A549 (cell line): ENCODE results near the gene MYLK4. TPM values are rescaled to one million over a fixed set of nuclear protein-coding genes. Genes with fewer than 3 reads are reported as not detected.
A peak's percentile ranks its signal among the peaks of the same experiment; 100 is the strongest.

Experiments used
- ATAC-seq, 2 experiments: fragments of 200-7000 bp in 1 of 2; fragments of >200 bp in 1 of 2; cut with Nextera tagmentation in 1 of 2; cut with Tn5 transposase in 1 of 2; 3 replicates each; pipeline versions ENCODE4 v1.8.0 to v1.9.1; 2018 to 2020; ENCODE audit warnings: mild to moderate bottlenecking in 1 of 2, moderate library complexity in 1 of 2
- CTCF ChIA-PET: fragments of 300-600 bp; sonication (Branson Sonifier 250); formaldehyde crosslinking; extraction: SDS; loops from one replicate; lab custom pipeline; 2021; ENCODE audit warnings: antibody characterized with exemption, inconsistent platforms; lab: Yijun Ruan, JAX
- POLR2A ChIA-PET: fragments of 350-600 bp; formaldehyde crosslinking; extraction: SDS; loops from one replicate; lab custom pipeline; 2021; ENCODE audit warnings: antibody characterized with exemption, inconsistent platforms; lab: Yijun Ruan, JAX
- DNase-seq, 2 experiments: peaks; one replicate each; pipeline versions ENCODE4 v3.0.0 to v3.0.0-alpha.2; 2011 to 2016; ENCODE audit warnings: low read depth in 1 of 2, low spot score in 1 of 2
- FAIRE-seq: peaks from 2 replicates; lab custom pipeline; 2011; peaks lifted over from hg19 to GRCh38; lab: Jason Lieb, UNC
- H3K27ac ChIP-seq, 2 experiments: fragments of >200 bp; sonication (Bioruptor Twin); formaldehyde crosslinking; 3 replicates each; pipeline ENCODE4 v1.5.1; 2016 to 2017
- H3K4me1 ChIP-seq: fragments of >200 bp; sonication (Bioruptor Twin); formaldehyde crosslinking; 3 replicates; pipeline ENCODE4 v1.6.1; 2016
- H3K4me2 ChIP-seq: fragments of >200 bp; sonication (Bioruptor Twin); formaldehyde crosslinking; 3 replicates; pipeline ENCODE4 v1.6.1; 2016
- H3K4me3 ChIP-seq: fragments of >200 bp; sonication (Bioruptor Twin); formaldehyde crosslinking; 3 replicates; pipeline ENCODE4 v1.5.1; 2016
- H3K9me3 ChIP-seq: fragments of >200 bp; sonication (Bioruptor Twin); formaldehyde crosslinking; 3 replicates; pipeline ENCODE4 v1.6.1; 2016
- BHLHE40 ChIP-seq: IDR thresholded peaks from 2 replicates; pipeline ENCODE4 v1.6.1; 2012; ENCODE audit warnings: low read depth, low read length, inconsistent platforms
- CBX8 ChIP-seq: fragments of 200-600 bp; sonication (generic); IDR thresholded peaks from 2 replicates; pipeline ENCODE4 v1.6.1; 2016
- CHD2 ChIP-seq: fragments of 150-350 bp; IDR thresholded peaks from 2 replicates; pipeline ENCODE4 v1.6.1; 2014; ENCODE audit warnings: low read length; ENCODE audit not compliant: partially characterized antibody
- CTCF ChIP-seq: fragments of >200 bp; sonication (Bioruptor Twin); formaldehyde crosslinking; IDR thresholded peaks from 3 replicates; pipeline ENCODE4 v1.5.1; 2016
- EHMT2 ChIP-seq: fragments of 200-600 bp; sonication (generic); IDR thresholded peaks from 2 replicates; pipeline ENCODE4 v1.6.1; 2016; ENCODE audit warnings: antibody characterized with exemption, low read depth, mild to moderate bottlenecking, moderate library complexity
- HEYL ChIP-seq: fragments of 250-450 bp; sonication (Bioruptor Pico); IDR thresholded peaks from 2 replicates; pipeline ENCODE4 v1.8.0; 2021; ENCODE audit warnings: mild to moderate bottlenecking, moderate library complexity
- HOXB13 ChIP-seq: fragments of 250-450 bp; sonication (Bioruptor Pico); IDR thresholded peaks from 2 replicates; pipeline ENCODE4 v1.5.0; 2020; ENCODE audit warnings: low read depth, mild to moderate bottlenecking, moderate library complexity
- MAFK ChIP-seq: fragments of 450-650 bp; IDR thresholded peaks from 2 replicates; pipeline ENCODE4 v1.6.1; 2014; ENCODE audit not compliant: partially characterized antibody
- MYC ChIP-seq: IDR thresholded peaks from 2 replicates; pipeline ENCODE4 v1.6.1; 2012; ENCODE audit warnings: mild to moderate bottlenecking, inconsistent platforms, low read length, improper control_type of control experiment, borderline replicate concordance
- NR3C1 ChIP-seq: fragments of >200 bp; sonication (Bioruptor Twin); formaldehyde crosslinking; IDR thresholded peaks from 3 replicates; pipeline ENCODE4 v1.6.1; 2017
- PBX3 ChIP-seq: IDR thresholded peaks from 2 replicates; pipeline ENCODE4 v1.6.1; 2012
- PHF8 ChIP-seq: fragments of 200-600 bp; sonication (generic); IDR thresholded peaks from 2 replicates; pipeline ENCODE4 v1.6.1; 2016; ENCODE audit warnings: low read depth, mild to moderate bottlenecking, antibody characterized with exemption, moderate library complexity, borderline replicate concordance
- RAD21 ChIP-seq, 2 experiments: fragments of >200 bp in 1 of 2; sonication (Bioruptor Twin) in 1 of 2; formaldehyde crosslinking in 1 of 2; IDR thresholded peaks in 1 of 2; conservative IDR thresholded peaks in 1 of 2; 2 replicates in 1 of 2; 3 replicates in 1 of 2; pipeline ENCODE4 v1.6.1; 2012 to 2018; ENCODE audit warnings: inconsistent platforms in 1 of 2
- RNF2 ChIP-seq: fragments of 200-600 bp; sonication (generic); IDR thresholded peaks from 2 replicates; pipeline ENCODE4 v1.6.1; 2016; ENCODE audit warnings: low read depth, mild to moderate bottlenecking, antibody characterized with exemption, moderate library complexity, borderline replicate concordance
- SMC3 ChIP-seq: fragments of >200 bp; sonication (Bioruptor Twin); formaldehyde crosslinking; IDR thresholded peaks from 3 replicates; pipeline ENCODE4 v1.6.1; 2018; ENCODE audit warnings: inconsistent platforms
- SREBF2 ChIP-seq: fragments of 450-650 bp; IDR thresholded peaks from 2 replicates; pipeline ENCODE4 v1.6.1; 2014; ENCODE audit warnings: mild to moderate bottlenecking, moderate library complexity
- ZC3H11A ChIP-seq: fragments of 450-650 bp; IDR thresholded peaks from 2 replicates; pipeline ENCODE4 v1.6.1; 2014; ENCODE audit warnings: antibody characterized with exemption, mild to moderate bottlenecking
- ZFP36 ChIP-seq: fragments of 450-650 bp; IDR thresholded peaks from 2 replicates; pipeline ENCODE4 v1.6.1; 2014; ENCODE audit warnings: borderline replicate concordance; ENCODE audit not compliant: partially characterized antibody
- WGBS: methylation state at CpG from one replicate; pipeline ENCODE4 v1.1.6; 2017; ENCODE audit errors: missing lambda C conversion rate; 5-methylcytosine and 5-hydroxymethylcytosine counted together
- polyA plus RNA-seq, 4 experiments: library from polyadenylated mRNA; depleted of rRNA in 3 of 4; stranded (reverse); fragments of >200 nt; fragmentation: RNase III in 1 of 4; extraction: RNeasy Plus Mini Kit Qiagen cat#74134 plus additional on column Dnase treatment in 1 of 4; gene quantifications; 2 replicates in 3 of 4; 3 replicates in 1 of 4; pipeline ENCODE4 v1.2.3, GENCODE V29; 2011 to 2017
- TF ChIP-seq, protein P1 (sequence below): fragments of 150-350 bp; IDR thresholded peaks from 2 replicates; pipeline ENCODE4 v1.6.1; 2014; ENCODE audit warnings: low read depth, mild to moderate bottlenecking, low read length

MYLK4 gene
- polyA plus RNA-seq, 2 of the 4 experiments (the other 2 are of a cell fraction) = 0.14 to 0.21 TPM

- ATAC-seq = no peak
- Histone ChIP-seq H3K27ac (no peak overlapping the region), H3K4me2 (no peak overlapping the region), H3K9me3 (no peaks in the 10 kb centered on the region), H3K4me1 (no peaks in the 10 kb centered on the region), H3K4me3 (no peak overlapping the region)
- ChIA-PET CTCF (interaction anchor here (1.0 kb wide), 2 partner anchors 14 to 259 kb away, joined by 3 read pairs; no protein-coding TSS in a partner anchor), POLR2A (no interaction called here)
- TF ChIP-seq NR3C1 (no peak), ZFP36 (no peak), HEYL (CRISPR knock-in tag) (no peak), EHMT2 (no peak), BHLHE40 (no peak), PBX3 (no peak), RNF2 (no peak), CHD2 (no peak), CBX8 (no peak), SMC3 (no peak), SREBF2 (no peak), PHF8 (no peak), MYC (no peak)
- TF ChIP-seq, protein P1, sequence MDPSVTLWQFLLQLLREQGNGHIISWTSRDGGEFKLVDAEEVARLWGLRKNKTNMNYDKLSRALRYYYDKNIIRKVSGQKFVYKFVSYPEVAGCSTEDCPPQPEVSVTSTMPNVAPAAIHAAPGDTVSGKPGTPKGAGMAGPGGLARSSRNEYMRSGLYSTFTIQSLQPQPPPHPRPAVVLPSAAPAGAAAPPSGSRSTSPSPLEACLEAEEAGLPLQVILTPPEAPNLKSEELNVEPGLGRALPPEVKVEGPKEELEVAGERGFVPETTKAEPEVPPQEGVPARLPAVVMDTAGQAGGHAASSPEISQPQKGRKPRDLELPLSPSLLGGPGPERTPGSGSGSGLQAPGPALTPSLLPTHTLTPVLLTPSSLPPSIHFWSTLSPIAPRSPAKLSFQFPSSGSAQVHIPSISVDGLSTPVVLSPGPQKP = no peak
- DNase-seq = no peak
- FAIRE-seq = no peak
- WGBS = 70% methylated on average over 13 of the region's 13 CpGs
These were observed 53.4 kb downstream of the MYLK4 start for GRCh38 chr6:2697291-2697690.

- DNase-seq = peak in 1 of 2 experiments; percentile 10
- POLR2A ChIA-PET = no interaction called here
- H3K9me3 ChIP-seq = no peaks in the 10 kb centered on the region
- H3K4me1 ChIP-seq = no peaks in the 10 kb centered on the region
- ATAC-seq = peak; percentile 59 to 61; a peak in 3 of 6 replicates
- 27% methylated on average over 5 of the region's 5 CpGs for WGBS
- no peak overlapping the region for H3K4me2 ChIP-seq
- no peak overlapping the region for H3K27ac ChIP-seq
- no peak for FAIRE-seq
- CTCF ChIA-PET = interaction anchor here (0.6 to 3.8 kb wide), 16 partner anchors 10 to 1210 kb away, joined by 3 to 18 read pairs (median 4); no protein-coding TSS in a partner anchor
- peak; percentile 63 for TF ChIP-seq CTCF
- no peak for TF ChIP-seq HOXB13
- TF ChIP-seq SMC3 = peak; percentile 54
- peak; percentile 67 to 71 for TF ChIP-seq RAD21 (conservative IDR thresholded peaks at IDR 0.05 in 1 of 2, IDR thresholded peaks at IDR 0.05 in 1 of 2)
- no peak overlapping the region for H3K4me3 ChIP-seq
These were observed 55.1 kb downstream of the MYLK4 start for GRCh38 chr6:2695454-2696095.

DNA sequence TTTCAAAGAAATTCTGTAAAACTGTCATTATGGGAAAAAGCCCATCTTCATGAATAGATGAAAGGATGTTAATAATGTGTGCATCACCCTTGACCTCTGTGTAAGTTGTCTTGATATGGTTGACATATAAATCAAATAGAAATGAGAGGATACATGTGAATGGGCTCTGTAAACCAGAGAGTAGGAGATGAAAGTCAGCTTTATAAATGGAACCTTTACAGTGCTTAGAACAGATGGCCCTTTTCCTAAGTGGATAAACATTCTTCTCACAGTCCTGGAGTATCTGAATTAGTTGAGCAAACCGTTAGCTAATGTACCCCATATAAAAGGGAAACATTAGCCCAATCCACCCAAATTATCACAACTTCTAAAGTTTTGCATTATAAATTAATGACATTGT lies 57.5 kb downstream of the MYLK4 start:
- ChIA-PET POLR2A (no interaction called here), CTCF (interaction anchor here (0.7 to 3.8 kb wide), 6 partner anchors 8 to 517 kb away, joined by 3 to 16 read pairs (median 4); no protein-coding TSS in a partner anchor)
- TF ChIP-seq ZC3H11A = no peak
- TF ChIP-seq MAFK = no peak
- DNase-seq = no peak
- Histone ChIP-seq H3K4me1 (no peaks in the 10 kb centered on the region), H3K4me2 (no peak overlapping the region), H3K4me3 (no peak overlapping the region), H3K9me3 (no peaks in the 10 kb centered on the region), H3K27ac (no peak overlapping the region)
- WGBS = 17% methylated on average over 1 of the region's 1 CpG
- no peak for FAIRE-seq
- ATAC-seq = no peak
